Right renal cortex interstitium (tissue), 3 donors: ENCODE results near the gene ZFPM1. TPM values are rescaled to one million over a fixed set of nuclear protein-coding genes. Genes with fewer than 3 reads are reported as not detected.
"Not testable (repeated sequence)": the region's sequence is repeated elsewhere in the genome, so short reads cannot be mapped to it uniquely, and the experiment has no call there.

Source experiments
- DNase-seq, 3 donors: peaks; one replicate each; pipeline ENCODE4 v3.0.0-alpha.2; 2013; ENCODE audit warnings: low read depth in 3 of 3, low spot score in 2 of 3
- polyA plus RNA-seq, 3 donors: library from polyadenylated mRNA; unstranded; fragments of 120-200 nt; gene quantifications; one replicate each; pipeline ENCODE4 v1.2.1, GENCODE V29; 2013; ENCODE audit not compliant: insufficient read length in 3 of 3

Gene ZFPM1
- polyA plus RNA-seq, 3 donors, result 1.6 to 2.2 (median 1.8) TPM

- no peak for DNase-seq
These were observed 56.6 kb downstream of the ZFPM1 start for GRCh38 chr16:88509749-88510069.

- DNase-seq, result no peak
These were observed 57.3 kb downstream of the ZFPM1 start for GRCh38 chr16:88510091-88510994.

- DNase-seq, result no peak
These were observed 58.0 kb downstream of the ZFPM1 start for GRCh38 chr16:88511060-88511459.

GRCh38 chr16:88511906-88512305 lies 58.8 kb downstream of the ZFPM1 start:
- no peak for DNase-seq

- no peak for DNase-seq
These were observed 59.9 kb downstream of the ZFPM1 start for GRCh38 chr16:88512728-88513696.

- no peak for DNase-seq
These were observed 61.0 kb downstream of the ZFPM1 start for GRCh38 chr16:88514070-88514469.

GRCh38 chr16:88514526-88515232 lies 61.6 kb downstream of the ZFPM1 start:
- DNase-seq, result no peak

GRCh38 chr16:88515371-88515770 lies 62.3 kb downstream of the ZFPM1 start:
- DNase-seq, result no peak

GRCh38 chr16:88515925-88516594 lies 63.0 kb downstream of the ZFPM1 start:
- no peak for DNase-seq

- no peak for DNase-seq
These were observed 63.6 kb downstream of the ZFPM1 start for GRCh38 chr16:88516601-88517061.

GRCh38 chr16:88517208-88517774 lies 64.2 kb downstream of the ZFPM1 start:
- not testable (repeated sequence) for DNase-seq

GRCh38 chr16:88518411-88519111 lies 65.5 kb downstream of the ZFPM1 start:
- not testable (repeated sequence) for DNase-seq

- no peak for DNase-seq
These were observed 66.2 kb downstream of the ZFPM1 start for GRCh38 chr16:88519240-88519639.

- DNase-seq, result no peak
These were observed 67.0 kb downstream of the ZFPM1 start for GRCh38 chr16:88519938-88520653.

GRCh38 chr16:88521674-88522073 lies 68.6 kb downstream of the ZFPM1 start:
- DNase-seq, result no peak

- no peak for DNase-seq
These were observed 69.3 kb downstream of the ZFPM1 start for GRCh38 chr16:88522276-88522949.

GRCh38 chr16:88523309-88524161 lies 70.5 kb downstream of the ZFPM1 start:
- no peak for DNase-seq
